Bone marrow (tissue), 2 donors: ENCODE data around the gene ZNF860.
"Not testable (repeated sequence)": the region's sequence is repeated elsewhere in the genome, so short reads cannot be mapped to it uniquely, and the experiment has no call there.

Experiments used
- DNase-seq, 2 donors: peaks; one replicate each; lab custom pipeline; 2025; lab: John Stamatoyannopoulos, UW

ZNF860 gene

DNA sequence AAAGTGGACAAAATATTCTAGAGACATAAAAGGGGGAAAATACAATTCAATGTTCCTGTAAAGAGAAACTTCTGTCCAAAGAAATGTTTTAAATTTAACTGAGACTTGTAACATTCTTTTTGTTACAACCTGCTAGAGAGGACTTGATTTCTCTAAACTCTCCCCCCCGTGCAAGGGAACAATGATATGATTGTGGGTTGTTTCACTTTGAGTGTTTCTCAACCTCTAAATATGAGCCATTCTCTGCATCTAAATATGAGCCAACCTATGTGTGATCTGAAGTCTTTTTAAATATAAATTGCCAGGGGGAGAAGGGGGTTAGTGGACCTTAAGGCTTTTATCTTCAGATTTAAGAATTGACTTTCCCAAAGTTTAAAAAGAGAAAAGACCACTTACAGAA, 14.6 kb downstream of the ZNF860 start:
- DNase-seq, result no peak

DNA sequence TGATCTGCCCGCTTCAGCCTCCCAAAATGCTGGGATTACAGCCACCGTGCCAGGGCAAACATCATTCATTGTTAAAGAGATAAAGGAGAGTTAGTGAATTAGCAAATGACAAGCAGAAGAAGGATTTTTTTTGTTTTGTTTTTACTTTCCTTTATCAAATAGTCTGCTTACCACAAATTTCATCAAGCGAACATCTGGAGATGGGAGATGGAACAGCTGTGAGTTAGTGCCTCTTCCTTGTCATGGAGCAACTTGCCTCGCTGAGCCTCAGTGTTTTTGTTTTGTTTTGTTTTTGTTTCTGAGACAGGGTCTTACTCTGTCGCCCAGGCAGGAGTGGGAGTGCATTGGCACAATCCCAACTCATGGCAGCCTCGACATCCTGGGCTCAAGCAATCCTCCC, 15.9 kb downstream of the ZNF860 start:
- DNase-seq, result no peak

GRCh38 chr3:31999907-32000439, 18.4 kb downstream of the ZNF860 start:
- DNase-seq, result no peak

DNA sequence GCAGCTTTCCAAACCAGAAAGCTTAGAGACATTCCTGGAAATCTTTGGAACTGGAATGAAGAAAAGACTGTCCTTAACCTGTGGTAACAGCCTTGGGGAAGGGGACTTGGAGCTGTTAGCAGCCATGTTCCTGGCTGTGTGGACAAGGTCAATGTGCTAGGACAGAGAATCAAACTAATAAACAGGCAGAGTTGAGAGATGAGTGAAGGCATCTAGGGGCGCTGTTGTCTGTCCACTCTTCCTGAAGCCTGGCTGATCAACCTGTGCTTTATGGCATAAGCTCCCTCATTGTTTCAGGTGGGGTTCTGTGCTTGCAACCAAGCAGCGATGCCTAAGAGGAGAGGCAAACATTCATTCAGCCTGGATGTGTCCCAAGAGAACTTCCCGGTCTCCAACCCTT, 19.3 kb downstream of the ZNF860 start:
- DNase-seq, result no peak

DNA sequence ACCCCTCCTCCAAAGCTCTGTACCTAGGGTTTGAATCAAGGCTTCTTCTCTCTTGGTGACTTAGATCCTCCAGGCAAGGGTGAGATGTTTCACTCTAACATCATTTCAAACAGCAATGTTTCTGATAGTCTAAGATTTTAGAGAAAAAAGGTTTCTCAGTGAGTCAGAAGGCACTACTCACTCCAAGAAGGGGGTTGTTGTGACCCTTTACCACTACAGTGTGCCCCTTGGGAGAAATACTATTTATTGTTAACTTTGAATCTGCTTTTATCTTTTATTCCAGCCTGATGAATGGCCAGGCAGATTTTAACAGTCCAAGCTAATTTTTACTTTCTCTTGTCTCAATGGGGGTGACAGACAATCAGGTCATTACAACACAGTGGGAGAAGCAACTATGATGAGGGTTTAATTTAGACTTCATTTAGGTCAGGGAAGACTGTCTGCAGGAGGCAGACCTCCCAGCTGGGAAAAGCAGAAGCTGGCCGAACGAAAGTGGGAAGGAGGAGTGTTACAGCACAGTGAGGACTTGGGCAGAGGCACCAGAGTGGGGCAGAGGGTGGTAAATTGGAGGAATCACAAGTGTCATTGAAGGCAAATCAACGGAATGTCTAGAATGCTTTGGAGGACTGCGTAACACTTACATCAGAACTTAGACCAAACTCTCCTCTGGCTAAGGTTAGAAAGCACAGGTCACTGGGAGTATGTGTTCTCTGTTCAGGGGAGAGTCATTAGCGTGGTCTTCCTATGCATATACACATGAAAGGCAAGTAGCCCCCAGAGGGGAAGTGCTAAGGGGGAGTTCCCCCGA, 21.2 kb downstream of the ZNF860 start:
- DNase-seq, result no peak

GRCh38 chr3:32003380-32003779, 21.8 kb downstream of the ZNF860 start:
- DNase-seq, result no peak

DNA sequence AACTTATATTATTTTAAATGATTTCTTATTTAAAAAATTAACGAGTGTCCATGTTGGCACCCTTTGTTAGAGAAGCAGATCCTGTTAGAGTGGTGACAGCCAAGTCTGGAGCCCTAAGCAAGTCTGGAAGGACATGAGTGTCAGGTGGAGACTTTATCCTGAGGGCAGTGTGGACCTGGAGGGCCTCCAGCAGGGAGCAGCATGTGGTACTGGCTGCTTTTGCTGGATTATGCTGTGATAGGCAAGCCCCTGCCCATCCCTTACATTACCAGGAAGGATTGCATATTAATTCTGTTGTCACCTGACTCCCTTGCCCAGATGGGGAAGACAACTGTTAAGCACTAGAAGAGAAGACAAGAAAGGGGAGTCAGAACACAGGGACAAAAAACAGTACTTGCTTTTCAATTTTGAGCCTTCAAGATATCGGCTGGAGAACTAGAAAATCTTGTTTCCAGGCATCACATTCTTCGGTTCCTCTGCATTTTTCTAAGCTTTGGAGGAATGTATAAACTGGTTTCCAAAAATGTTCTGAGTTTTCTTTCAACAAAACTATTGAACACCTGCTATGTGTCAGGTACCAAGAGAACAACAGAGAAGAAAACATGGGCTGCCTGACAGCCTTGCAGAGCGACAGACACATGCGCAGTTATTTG, 22.7 kb downstream of the ZNF860 start:
- DNase-seq, result no peak

- DNase-seq, result no peak
These were observed 27.6 kb downstream of the ZNF860 start for GRCh38 chr3:32009101-32009500.

DNA sequence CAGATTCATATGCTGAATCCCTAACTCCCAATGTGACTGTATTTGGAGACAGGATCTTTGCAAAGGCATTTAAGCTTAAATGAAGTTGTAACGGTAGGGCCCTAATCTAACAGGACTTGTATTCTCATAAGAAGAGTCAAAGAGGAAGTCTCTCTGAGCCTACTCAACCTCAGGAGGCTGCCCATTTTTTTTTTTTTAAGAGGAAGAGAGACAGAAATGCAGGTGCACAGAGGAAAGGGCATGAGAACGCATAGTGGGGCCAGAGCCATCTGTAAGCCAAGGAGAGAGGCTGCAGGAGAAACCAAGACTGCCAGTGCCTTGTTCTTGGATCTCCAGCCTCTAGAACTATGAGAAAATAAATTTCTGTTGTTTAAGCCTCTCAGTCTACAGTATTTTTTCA, 28.4 kb downstream of the ZNF860 start:
- DNase-seq, result peak in 1 of 2 donors; percentile 10

GRCh38 chr3:32010699-32011098, 29.1 kb downstream of the ZNF860 start:
- DNase-seq, result not testable (repeated sequence)

DNA sequence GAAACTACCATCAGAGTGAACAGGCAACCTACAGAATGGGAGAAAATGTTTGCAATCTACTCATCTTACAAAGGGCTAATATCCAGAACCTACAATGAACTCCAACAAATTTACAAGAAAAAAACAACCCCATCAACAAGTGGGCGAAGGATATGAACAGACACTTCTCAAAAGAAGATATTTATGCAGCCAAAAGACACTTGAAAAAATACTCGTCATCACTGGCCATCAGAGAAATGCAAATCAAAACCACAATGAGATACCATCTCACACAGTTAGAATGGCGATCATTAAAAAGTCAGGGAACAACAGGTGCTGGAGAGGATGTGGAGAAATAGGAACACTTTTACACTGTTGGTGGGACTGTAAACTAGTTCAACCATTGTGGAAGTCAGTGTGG, 34.1 kb downstream of the ZNF860 start:
- DNase-seq, result not testable (repeated sequence)

- DNase-seq, result no peak
These were observed 35.7 kb downstream of the ZNF860 start for GRCh38 chr3:32017286-32017685.

DNA sequence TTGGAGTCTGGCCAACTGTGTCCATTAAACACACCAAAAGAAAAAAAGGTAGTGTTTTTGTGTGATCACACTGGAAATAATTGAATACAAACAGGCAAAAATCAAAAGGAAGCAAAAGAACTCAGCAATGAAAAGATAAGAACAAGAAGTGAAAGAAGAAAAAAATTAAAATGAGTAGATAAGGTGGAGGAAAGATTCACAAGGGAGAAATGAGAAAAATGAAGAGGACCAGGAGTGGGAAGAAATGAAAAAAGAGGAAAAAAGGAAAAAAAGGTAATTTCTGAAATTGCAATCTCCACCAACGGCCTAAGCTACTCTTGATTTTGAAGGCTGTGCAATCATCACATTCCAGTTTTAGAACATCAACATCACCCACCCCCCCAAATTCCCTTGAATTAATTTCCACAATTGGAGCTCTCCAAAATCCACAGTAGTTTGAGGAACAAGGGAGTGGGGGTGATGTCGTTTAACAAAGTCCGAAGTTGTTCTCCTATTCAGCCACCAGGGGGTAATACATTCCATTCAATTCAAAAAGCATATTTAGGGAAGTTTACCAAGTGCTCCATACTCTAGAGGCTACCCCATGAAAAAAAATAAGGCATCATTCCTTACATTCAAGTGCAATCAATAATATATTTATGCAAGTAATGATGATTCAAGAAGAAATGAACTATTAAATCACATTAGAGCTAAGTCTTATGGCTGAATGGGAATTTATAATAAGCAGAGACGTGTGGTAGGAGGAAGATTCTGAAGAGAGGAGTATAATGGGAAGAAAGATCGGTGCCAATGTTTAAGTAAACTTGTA, 37.4 kb downstream of the ZNF860 start:
- peak in 1 of 2 donors; percentile 59 for DNase-seq

DNA sequence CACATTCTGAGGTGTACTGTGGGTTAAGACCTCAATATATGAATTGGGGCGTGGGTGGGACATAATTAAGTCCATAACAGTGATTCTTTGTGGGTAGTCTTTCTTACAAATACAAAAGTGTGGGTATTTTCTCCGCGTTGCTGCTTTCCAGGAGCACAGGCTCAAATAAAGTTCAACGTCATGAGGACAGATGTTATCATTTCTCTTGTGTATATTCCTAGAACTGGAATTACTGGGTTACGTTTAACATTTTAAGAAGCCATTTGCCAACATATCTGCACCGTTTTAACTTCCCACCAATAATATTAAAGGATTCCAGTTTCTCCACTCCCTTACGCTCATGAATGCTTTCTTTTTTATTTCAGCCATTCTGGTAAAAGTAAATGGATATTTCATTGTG, 39.6 kb downstream of the ZNF860 start:
- DNase-seq, result no peak

GRCh38 chr3:32021748-32022147, 40.2 kb downstream of the ZNF860 start:
- no peak for DNase-seq

GRCh38 chr3:32022947-32023346, 41.4 kb downstream of the ZNF860 start:
- no peak for DNase-seq

GRCh38 chr3:32026593-32026992, 45.0 kb downstream of the ZNF860 start:
- peak in 1 of 2 donors; percentile 82 for DNase-seq

DNA sequence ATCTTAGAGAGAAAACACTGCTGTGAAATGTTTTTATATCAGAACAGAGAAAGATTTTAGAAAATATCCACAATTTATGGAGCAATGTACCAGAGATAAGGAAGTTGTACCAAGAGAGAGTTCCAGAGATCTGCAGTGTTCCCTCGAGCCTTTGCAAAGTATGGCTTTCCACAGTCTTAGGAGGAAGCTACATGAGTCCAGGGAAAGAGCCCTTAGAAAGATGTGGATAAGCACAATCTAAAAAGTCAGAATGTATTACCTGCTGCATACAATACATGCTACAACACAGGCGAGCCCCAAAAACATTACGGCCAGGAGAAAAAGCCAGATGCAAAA, 56.4 kb downstream of the ZNF860 start:
- no peak for DNase-seq

GRCh38 chr3:32041316-32041715, 59.8 kb downstream of the ZNF860 start:
- no peak for DNase-seq
